ENCODE results near the gene CPNE8.

Gene CPNE8

GRCh38 chr12:38905480-38906351, at the start of gene CPNE8:
CPNE8 (minus strand) TSS chr12:38905591; CDS start chr12:38905534, 57 bp downstream.
- peak; percentile 10 to 54 for DNase-seq (ENCODE audit: low read depth in 2 of 2)

GRCh38 chr12:38954238-38954873, 49.0 kb upstream of the CPNE8 start:
- DNase-seq (ENCODE audit: low read depth in 2 of 2), result no peak

- DNase-seq (ENCODE audit: low read depth in 2 of 2), result no peak
These were observed 44.0 kb upstream of the CPNE8 start for GRCh38 chr12:38949363-38949762.

- no peak for DNase-seq (ENCODE audit: low read depth in 2 of 2)
These were observed 29.3 kb upstream of the CPNE8 start for GRCh38 chr12:38934686-38935085.

GRCh38 chr12:38934078-38934584, 28.7 kb upstream of the CPNE8 start:
- no peak for DNase-seq (ENCODE audit: low read depth in 2 of 2)

GRCh38 chr12:38932320-38932719, 26.9 kb upstream of the CPNE8 start:
- no peak for DNase-seq (ENCODE audit: low read depth in 2 of 2)

- DNase-seq (ENCODE audit: low read depth in 2 of 2), result no peak
These were observed 26.1 kb upstream of the CPNE8 start for GRCh38 chr12:38931461-38931860.

GRCh38 chr12:38930990-38931389, 25.6 kb upstream of the CPNE8 start:
- DNase-seq (ENCODE audit: low read depth in 2 of 2), result no peak

- DNase-seq (ENCODE audit: low read depth in 2 of 2), result no peak
These were observed 21.1 kb upstream of the CPNE8 start for GRCh38 chr12:38926501-38926900.

- peak in 1 of 2 experiments; percentile 13 for DNase-seq (ENCODE audit: low read depth in 2 of 2)
These were observed 15.8 kb upstream of the CPNE8 start for GRCh38 chr12:38921025-38921677.

- DNase-seq (ENCODE audit: low read depth in 2 of 2), result no peak
These were observed 13.8 kb upstream of the CPNE8 start for GRCh38 chr12:38919191-38919590.

GRCh38 chr12:38915429-38916182, 10.2 kb upstream of the CPNE8 start:
- DNase-seq (ENCODE audit: low read depth in 2 of 2), result no peak

- DNase-seq (ENCODE audit: low read depth in 2 of 2), result no peak
These were observed 6.7 kb upstream of the CPNE8 start for GRCh38 chr12:38912116-38912515.

- DNase-seq (ENCODE audit: low read depth in 2 of 2), result no peak
These were observed 6.2 kb upstream of the CPNE8 start for GRCh38 chr12:38911611-38912010.

GRCh38 chr12:38907201-38907923, 2.0 kb upstream of the CPNE8 start:
- no peak for DNase-seq (ENCODE audit: low read depth in 2 of 2)

- peak; percentile 52 to 72 for DNase-seq (ENCODE audit: low read depth in 2 of 2)
These were observed 1.2 kb upstream of the CPNE8 start for GRCh38 chr12:38906482-38907200.

- peak; percentile 6 to 41 for DNase-seq (ENCODE audit: low read depth in 2 of 2)
These were observed 583 bp downstream of the CPNE8 start for GRCh38 chr12:38904537-38905479.

- no peak for DNase-seq (ENCODE audit: low read depth in 2 of 2)
These were observed 1.8 kb downstream of the CPNE8 start for GRCh38 chr12:38903596-38903995.

All from stimulated activated CD4-positive, alpha-beta T cell treated with anti-CD3 and anti-CD28 coated beads, Interleukin-12 subunit alpha, Interleukin-12 subunit beta, amount 100 ng/mL, for 24 hours (primary cell).